A549 (cell line): ENCODE data around the gene PVRIG. TPM values are rescaled to one million over a fixed set of nuclear protein-coding genes. Genes with fewer than 3 reads are reported as not detected.
"Not testable (repeated sequence)": the region's sequence is repeated elsewhere in the genome, so short reads cannot be mapped to it uniquely, and the experiment has no call there.

Source experiments
- ATAC-seq, 2 experiments: fragments of 200-7000 bp in 1 of 2; fragments of >200 bp in 1 of 2; cut with Nextera tagmentation in 1 of 2; cut with Tn5 transposase in 1 of 2; 3 replicates each; pipeline versions ENCODE4 v1.8.0 to v1.9.1; 2018 to 2020; ENCODE audit warnings: mild to moderate bottlenecking in 1 of 2, moderate library complexity in 1 of 2
- CTCF ChIA-PET: fragments of 300-600 bp; sonication (Branson Sonifier 250); formaldehyde crosslinking; extraction: SDS; loops from one replicate; lab custom pipeline; 2021; ENCODE audit warnings: antibody characterized with exemption, inconsistent platforms; lab: Yijun Ruan, JAX
- POLR2A ChIA-PET: fragments of 350-600 bp; formaldehyde crosslinking; extraction: SDS; loops from one replicate; lab custom pipeline; 2021; ENCODE audit warnings: antibody characterized with exemption, inconsistent platforms; lab: Yijun Ruan, JAX
- DNase-seq, 2 experiments: peaks; one replicate each; pipeline versions ENCODE4 v3.0.0 to v3.0.0-alpha.2; 2011 to 2016; ENCODE audit warnings: low read depth in 1 of 2, low spot score in 1 of 2
- FAIRE-seq: peaks from 2 replicates; lab custom pipeline; 2011; peaks lifted over from hg19 to GRCh38; lab: Jason Lieb, UNC
- H3K27ac ChIP-seq, 2 experiments: fragments of >200 bp; sonication (Bioruptor Twin); formaldehyde crosslinking; 3 replicates each; pipeline ENCODE4 v1.5.1; 2016 to 2017
- H3K4me1 ChIP-seq: fragments of >200 bp; sonication (Bioruptor Twin); formaldehyde crosslinking; 3 replicates; pipeline ENCODE4 v1.6.1; 2016
- H3K4me2 ChIP-seq: fragments of >200 bp; sonication (Bioruptor Twin); formaldehyde crosslinking; 3 replicates; pipeline ENCODE4 v1.6.1; 2016
- H3K4me3 ChIP-seq: fragments of >200 bp; sonication (Bioruptor Twin); formaldehyde crosslinking; 3 replicates; pipeline ENCODE4 v1.5.1; 2016
- H3K9me3 ChIP-seq: fragments of >200 bp; sonication (Bioruptor Twin); formaldehyde crosslinking; 3 replicates; pipeline ENCODE4 v1.6.1; 2016
- CEBPB ChIP-seq, 2 experiments: fragments of >200 bp in 1 of 2; sonication (Bioruptor Twin) in 1 of 2; formaldehyde crosslinking in 1 of 2; IDR thresholded peaks; 2 replicates each; pipeline ENCODE4 v1.6.1; 2012 to 2016
- CHD2 ChIP-seq: fragments of 150-350 bp; IDR thresholded peaks from 2 replicates; pipeline ENCODE4 v1.6.1; 2014; ENCODE audit warnings: low read length; ENCODE audit not compliant: partially characterized antibody
- EHMT2 ChIP-seq: fragments of 200-600 bp; sonication (generic); IDR thresholded peaks from 2 replicates; pipeline ENCODE4 v1.6.1; 2016; ENCODE audit warnings: antibody characterized with exemption, low read depth, mild to moderate bottlenecking, moderate library complexity
- EP300 ChIP-seq, 2 experiments: fragments of >200 bp; sonication (Bioruptor Twin); formaldehyde crosslinking; IDR thresholded peaks; 2 replicates in 1 of 2; 3 replicates in 1 of 2; pipeline ENCODE4 v1.6.1; 2016 to 2017
- ESRRA ChIP-seq: fragments of 150-350 bp; IDR thresholded peaks from 2 replicates; pipeline ENCODE4 v1.6.1; 2014; ENCODE audit warnings: mild to moderate bottlenecking, low read length, borderline replicate concordance
- GATA3 ChIP-seq: IDR thresholded peaks from 2 replicates; pipeline ENCODE4 v1.6.1; 2012; ENCODE audit warnings: borderline replicate concordance
- HOXA7 ChIP-seq: fragments of 250-450 bp; sonication (Bioruptor Pico); IDR thresholded peaks from 2 replicates; pipeline ENCODE4 v1.5.0; 2020; ENCODE audit warnings: mild to moderate bottlenecking, moderate library complexity
- HOXB5 ChIP-seq: fragments of 250-450 bp; sonication (Bioruptor Pico); IDR thresholded peaks from 2 replicates; pipeline ENCODE4 v1.5.0; 2020; ENCODE audit warnings: mild to moderate bottlenecking, moderate library complexity
- JUN ChIP-seq, 2 experiments: fragments of >200 bp; sonication (Bioruptor Twin); formaldehyde crosslinking; IDR thresholded peaks; 2 replicates in 1 of 2; 3 replicates in 1 of 2; pipeline ENCODE4 v1.6.1; 2016 to 2017
- KDM1A ChIP-seq: fragments of 200-600 bp; sonication (generic); IDR thresholded peaks from 2 replicates; pipeline ENCODE4 v1.6.1; 2016; ENCODE audit warnings: low read depth, mild to moderate bottlenecking
- NFE2L2 ChIP-seq: fragments of 150-350 bp; conservative IDR thresholded peaks from 2 replicates; pipeline ENCODE4 v1.6.1; 2014; ENCODE audit warnings: low read length
- NPAS2 ChIP-seq: fragments of 250-450 bp; sonication (Bioruptor Pico); IDR thresholded peaks from 2 replicates; pipeline ENCODE4 v1.8.0; 2022; ENCODE audit warnings: mild to moderate bottlenecking, moderate library complexity, borderline replicate concordance
- POLR2AphosphoS2 ChIP-seq: conservative IDR thresholded peaks from 2 replicates; pipeline ENCODE4 v1.6.1; 2012; ENCODE audit warnings: low read length, improper control_type of control experiment, inconsistent platforms
- RCOR1 ChIP-seq: fragments of 150-350 bp; IDR thresholded peaks from 2 replicates; pipeline ENCODE4 v1.6.1; 2014; ENCODE audit warnings: antibody characterized with exemption, low read length, low read depth
- SMC3 ChIP-seq: fragments of >200 bp; sonication (Bioruptor Twin); formaldehyde crosslinking; IDR thresholded peaks from 3 replicates; pipeline ENCODE4 v1.6.1; 2018; ENCODE audit warnings: inconsistent platforms
- SREBF2 ChIP-seq: fragments of 450-650 bp; IDR thresholded peaks from 2 replicates; pipeline ENCODE4 v1.6.1; 2014; ENCODE audit warnings: mild to moderate bottlenecking, moderate library complexity
- ZFP36 ChIP-seq: fragments of 450-650 bp; IDR thresholded peaks from 2 replicates; pipeline ENCODE4 v1.6.1; 2014; ENCODE audit warnings: borderline replicate concordance; ENCODE audit not compliant: partially characterized antibody
- WGBS: methylation state at CpG from one replicate; pipeline ENCODE4 v1.1.6; 2017; ENCODE audit errors: missing lambda C conversion rate; 5-methylcytosine and 5-hydroxymethylcytosine counted together
- polyA plus RNA-seq, 4 experiments: library from polyadenylated mRNA; depleted of rRNA in 3 of 4; stranded (reverse); fragments of >200 nt; fragmentation: RNase III in 1 of 4; extraction: RNeasy Plus Mini Kit Qiagen cat#74134 plus additional on column Dnase treatment in 1 of 4; gene quantifications; 2 replicates in 3 of 4; 3 replicates in 1 of 4; pipeline ENCODE4 v1.2.3, GENCODE V29; 2011 to 2017
- TF ChIP-seq, protein P1 (sequence below): IDR thresholded peaks from 2 replicates; pipeline ENCODE4 v1.6.1; 2012; ENCODE audit warnings: low read depth, borderline replicate concordance
- TF ChIP-seq, protein P2 (sequence below): fragments of >200 bp; sonication (Bioruptor Twin); formaldehyde crosslinking; IDR thresholded peaks from 3 replicates; pipeline ENCODE4 v1.5.1; 2016
- TF ChIP-seq, protein P3 (sequence below): fragments of 250-450 bp; sonication (Bioruptor Pico); IDR thresholded peaks from 2 replicates; pipeline ENCODE4 v1.5.0; 2021; ENCODE audit warnings: mild to moderate bottlenecking, moderate library complexity, borderline replicate concordance

PVRIG gene
- polyA plus RNA-seq, 2 of the 4 experiments (the other 2 are of a cell fraction) = not detected

DNA sequence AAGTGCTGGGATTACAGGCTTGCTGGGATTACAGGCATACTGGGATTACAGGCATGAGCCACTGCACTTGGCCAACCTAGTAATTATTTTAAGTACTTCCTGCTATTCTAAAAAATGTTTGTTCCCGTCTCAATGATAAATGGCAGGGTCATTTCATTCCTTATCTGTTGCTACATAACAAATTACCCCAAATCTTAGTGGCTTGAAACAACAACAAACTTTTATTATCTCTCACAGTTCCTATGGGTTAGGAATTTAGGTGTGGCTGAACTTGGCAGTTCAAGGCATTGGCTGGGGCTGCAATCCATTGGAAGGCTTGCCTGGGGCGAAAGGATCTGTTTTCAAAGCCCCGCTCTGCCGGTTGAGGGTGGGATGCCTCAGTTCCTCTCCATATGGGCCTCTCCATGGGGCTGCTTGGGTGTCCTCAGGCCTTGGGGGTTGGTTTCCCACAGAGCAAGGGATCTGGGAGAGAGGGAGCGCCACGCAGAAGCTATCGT, 45.0 kb downstream of the PVRIG start:
- FAIRE-seq, CTCF ChIA-PET, H3K4me3 ChIP-seq, H3K9me3 ChIP-seq: not testable (repeated sequence)
- DNase-seq (peak in 1 of 2 experiments; percentile 85), ATAC-seq (peak; percentile 16 to 70; a peak in 3 of 6 replicates)
- Histone ChIP-seq H3K4me2 (peak overlapping the region; percentile 59), H3K27ac (peak overlapping the region; percentile 67 to 77), H3K4me1 (peaks cover 56% of the 10 kb centered on the region)
- WGBS = 24% methylated on average over 7 of the region's 7 CpGs
- POLR2A ChIA-PET = interaction anchor here (0.6 kb wide), 1 partner anchor 65 kb away, joined by 4 read pairs; no protein-coding TSS in a partner anchor
- TF ChIP-seq HOXB5 (CRISPR knock-in tag) (peak; percentile 91), JUN (IDR thresholded peaks at IDR 0.05) (peak in 1 of 2 experiments; percentile 19; a peak in 1 of 5 replicates), GATA3 (peak; percentile 65), CEBPB (IDR thresholded peaks at IDR 0.05) (peak in 1 of 2 experiments; percentile 32; a peak in 1 of 4 replicates)

DNA sequence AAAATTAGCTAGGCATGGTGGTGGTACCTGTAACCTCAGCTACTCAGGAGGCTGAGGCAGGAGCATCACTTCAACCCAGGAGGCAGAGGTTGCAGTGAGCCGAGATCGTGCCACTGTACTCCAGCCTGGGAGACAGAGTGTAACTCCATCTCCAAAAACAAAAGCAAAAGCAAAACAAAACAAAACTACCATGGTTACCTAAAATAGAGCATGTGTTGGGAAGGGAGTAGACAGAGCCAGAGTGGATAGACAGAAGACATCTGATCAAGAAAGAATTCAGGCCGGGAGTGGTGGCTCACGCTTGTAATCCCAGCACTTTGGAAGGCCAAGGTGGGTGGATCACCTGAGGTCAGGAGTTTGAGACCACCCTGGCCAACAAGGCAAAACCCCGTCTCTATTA, 46.1 kb downstream of the PVRIG start:
- WGBS = 92% methylated on average over 5 of the region's 5 CpGs
- H3K4me2 ChIP-seq = peak overlapping the region; percentile 11; the same call in 2 of the 3 replicates
- POLR2A ChIA-PET, CTCF ChIA-PET, H3K9me3 ChIP-seq, H3K4me3 ChIP-seq, FAIRE-seq: not testable (repeated sequence)
- peak in 1 of 2 experiments; percentile 41 for DNase-seq
- H3K4me1 ChIP-seq = peaks cover 56% of the 10 kb centered on the region
- ATAC-seq = peak in 1 of 2 experiments; percentile 6; a peak in 1 of 6 replicates
- H3K27ac ChIP-seq = peak overlapping the region; percentile 67 to 77; a peak in 5 of 6 replicates

DNA sequence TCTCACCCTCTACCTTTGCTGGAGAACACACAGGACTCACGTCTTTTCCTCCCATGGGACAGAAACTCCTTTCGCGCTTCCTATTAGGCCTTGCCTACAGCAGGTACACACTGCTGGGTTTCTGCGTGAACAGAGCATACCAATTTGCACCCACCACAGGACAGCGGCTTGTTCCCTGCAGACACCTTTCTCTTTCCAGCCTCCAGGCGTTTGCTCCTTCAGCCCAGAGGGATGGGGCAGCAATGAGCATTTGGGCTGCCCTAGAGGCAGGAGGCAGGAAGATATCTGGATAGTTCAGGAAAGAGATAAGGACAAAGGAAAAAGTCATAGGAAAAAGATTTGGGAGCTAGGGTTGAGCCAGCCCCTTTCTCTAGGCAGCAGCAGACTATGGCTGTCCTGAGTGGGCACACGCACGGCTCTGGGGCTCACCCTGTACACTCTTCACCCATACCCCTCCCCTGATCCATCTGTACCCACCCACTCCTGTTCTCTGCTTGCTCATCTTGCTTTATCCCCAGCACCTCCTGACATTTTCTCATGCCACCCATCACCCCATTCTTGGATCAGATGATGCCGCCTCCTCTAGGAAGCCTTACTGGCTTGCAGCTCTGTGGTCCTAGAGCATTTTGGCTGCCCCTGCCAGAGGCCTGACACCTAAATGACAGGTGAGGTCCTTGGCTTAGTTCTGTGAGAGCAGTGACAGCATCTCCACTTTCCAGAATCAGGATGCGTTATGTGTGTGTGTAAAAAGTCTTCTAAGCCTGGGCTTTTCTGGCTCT, 47.0 kb downstream of the PVRIG start:
- Histone ChIP-seq H3K4me2 (peak overlapping the region; percentile 11; the same call in 2 of the 3 replicates), H3K4me1 (peaks cover 56% of the 10 kb centered on the region), H3K9me3 (no peaks in the 10 kb centered on the region), H3K27ac (peak overlapping the region; percentile 32 to 77; a peak in 5 of 6 replicates)
- FAIRE-seq = no peak
- no peak for ATAC-seq
- 85% methylated on average over 10 of the region's 10 CpGs for WGBS
- DNase-seq = no peak
- no peak for TF ChIP-seq CHD2
- no peak for TF ChIP-seq EP300 (IDR thresholded peaks at IDR 0.05)
- TF ChIP-seq NFE2L2 = no peak
- peak; percentile 89 for TF ChIP-seq ZFP36
- TF ChIP-seq, all 56 proteins: peak for 1
- POLR2A ChIA-PET = no interaction called here
- CTCF ChIA-PET = no interaction called here
- H3K4me3 ChIP-seq = no peak overlapping the region

DNA sequence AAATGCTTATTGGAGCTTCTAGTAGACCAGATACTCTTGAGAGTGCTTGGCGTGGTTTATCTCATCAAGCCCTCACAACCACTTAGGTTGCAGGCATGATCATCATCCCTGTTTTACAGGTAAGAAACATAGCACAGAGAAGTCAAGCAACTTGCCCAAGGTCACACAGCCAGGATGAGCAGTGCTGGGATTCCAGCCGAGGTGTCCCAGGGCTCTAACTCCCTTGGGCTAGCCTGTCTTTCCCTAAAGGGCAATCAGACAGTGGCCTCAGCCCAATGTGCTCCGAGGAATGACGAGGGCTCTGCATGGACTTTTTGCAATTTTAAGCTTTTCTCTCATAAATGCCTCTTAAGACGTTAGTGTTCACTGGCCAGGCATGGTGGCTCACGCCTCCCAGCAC, 47.9 kb downstream of the PVRIG start:
- TF ChIP-seq HOXB5 (CRISPR knock-in tag) (no peak), JUN (IDR thresholded peaks at IDR 0.05) (no peak), ESRRA (no peak), HOXA7 (no peak), SMC3 (no peak), CEBPB (IDR thresholded peaks at IDR 0.05) (no peak), KDM1A (peak; percentile 88), POLR2AphosphoS2 (no peak), NPAS2 (no peak), EHMT2 (no peak), SREBF2 (no peak), ZFP36 (peak; percentile 64), RCOR1 (no peak)
- TF ChIP-seq, protein P1, sequence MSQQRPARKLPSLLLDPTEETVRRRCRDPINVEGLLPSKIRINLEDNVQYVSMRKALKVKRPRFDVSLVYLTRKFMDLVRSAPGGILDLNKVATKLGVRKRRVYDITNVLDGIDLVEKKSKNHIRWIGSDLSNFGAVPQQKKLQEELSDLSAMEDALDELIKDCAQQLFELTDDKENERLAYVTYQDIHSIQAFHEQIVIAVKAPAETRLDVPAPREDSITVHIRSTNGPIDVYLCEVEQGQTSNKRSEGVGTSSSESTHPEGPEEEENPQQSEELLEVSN = no peak
- TF ChIP-seq, protein P2, sequence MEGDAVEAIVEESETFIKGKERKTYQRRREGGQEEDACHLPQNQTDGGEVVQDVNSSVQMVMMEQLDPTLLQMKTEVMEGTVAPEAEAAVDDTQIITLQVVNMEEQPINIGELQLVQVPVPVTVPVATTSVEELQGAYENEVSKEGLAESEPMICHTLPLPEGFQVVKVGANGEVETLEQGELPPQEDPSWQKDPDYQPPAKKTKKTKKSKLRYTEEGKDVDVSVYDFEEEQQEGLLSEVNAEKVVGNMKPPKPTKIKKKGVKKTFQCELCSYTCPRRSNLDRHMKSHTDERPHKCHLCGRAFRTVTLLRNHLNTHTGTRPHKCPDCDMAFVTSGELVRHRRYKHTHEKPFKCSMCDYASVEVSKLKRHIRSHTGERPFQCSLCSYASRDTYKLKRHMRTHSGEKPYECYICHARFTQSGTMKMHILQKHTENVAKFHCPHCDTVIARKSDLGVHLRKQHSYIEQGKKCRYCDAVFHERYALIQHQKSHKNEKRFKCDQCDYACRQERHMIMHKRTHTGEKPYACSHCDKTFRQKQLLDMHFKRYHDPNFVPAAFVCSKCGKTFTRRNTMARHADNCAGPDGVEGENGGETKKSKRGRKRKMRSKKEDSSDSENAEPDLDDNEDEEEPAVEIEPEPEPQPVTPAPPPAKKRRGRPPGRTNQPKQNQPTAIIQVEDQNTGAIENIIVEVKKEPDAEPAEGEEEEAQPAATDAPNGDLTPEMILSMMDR = no peak
- TF ChIP-seq, protein P3, sequence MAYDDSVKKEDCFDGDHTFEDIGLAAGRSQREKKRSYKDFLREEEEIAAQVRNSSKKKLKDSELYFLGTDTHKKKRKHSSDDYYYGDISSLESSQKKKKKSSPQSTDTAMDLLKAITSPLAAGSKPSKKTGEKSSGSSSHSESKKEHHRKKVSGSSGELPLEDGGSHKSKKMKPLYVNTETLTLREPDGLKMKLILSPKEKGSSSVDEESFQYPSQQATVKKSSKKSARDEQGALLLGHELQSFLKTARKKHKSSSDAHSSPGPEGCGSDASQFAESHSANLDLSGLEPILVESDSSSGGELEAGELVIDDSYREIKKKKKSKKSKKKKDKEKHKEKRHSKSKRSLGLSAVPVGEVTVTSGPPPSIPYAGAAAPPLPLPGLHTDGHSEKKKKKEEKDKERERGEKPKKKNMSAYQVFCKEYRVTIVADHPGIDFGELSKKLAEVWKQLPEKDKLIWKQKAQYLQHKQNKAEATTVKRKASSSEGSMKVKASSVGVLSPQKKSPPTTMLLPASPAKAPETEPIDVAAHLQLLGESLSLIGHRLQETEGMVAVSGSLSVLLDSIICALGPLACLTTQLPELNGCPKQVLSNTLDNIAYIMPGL (CRISPR knock-in tag) = no peak
- TF ChIP-seq, all 56 proteins: peak for 2
- peak overlapping the region in 1 of 2 experiments; percentile 77; a peak in 3 of 6 replicates for H3K27ac ChIP-seq
- CTCF ChIA-PET = no interaction called here
- DNase-seq (no peak), FAIRE-seq (no peak), ATAC-seq (no peak)
- 92% methylated on average over 6 of the region's 6 CpGs for WGBS
- POLR2A ChIA-PET = no interaction called here
- no peak overlapping the region for H3K4me2 ChIP-seq
- H3K4me3 ChIP-seq = no peak overlapping the region
- H3K4me1 ChIP-seq = peaks cover 58% of the 10 kb centered on the region
- H3K9me3 ChIP-seq = no peaks in the 10 kb centered on the region

DNA sequence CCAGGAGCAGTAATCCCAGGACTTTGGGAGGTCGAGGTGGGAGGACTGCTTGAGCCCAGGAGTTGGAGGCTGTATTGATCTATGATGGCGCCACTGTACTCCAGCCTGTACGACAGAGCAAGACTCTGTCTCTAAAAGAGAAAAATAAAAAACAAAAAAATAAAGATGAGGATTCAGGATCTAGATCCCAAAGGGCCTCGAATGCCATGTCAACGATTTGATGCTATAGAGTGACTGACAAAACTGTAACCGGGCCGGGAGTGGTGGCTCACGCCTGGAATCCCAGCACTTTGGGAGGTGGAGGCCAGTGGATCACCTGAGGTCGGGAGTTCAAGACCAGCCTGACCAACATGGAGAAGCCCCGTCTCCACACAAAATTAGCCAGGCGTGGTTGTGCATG, 49.1 kb downstream of the PVRIG start:
- H3K4me2 ChIP-seq = peak overlapping the region; percentile 99
- DNase-seq, ATAC-seq, CTCF ChIA-PET, POLR2A ChIA-PET, FAIRE-seq, H3K4me3 ChIP-seq, H3K9me3 ChIP-seq: not testable (repeated sequence)
- H3K27ac ChIP-seq = peak overlapping the region; percentile 87 to 91
- WGBS = 79% methylated on average over 9 of the region's 11 CpGs
- H3K4me1 ChIP-seq = peaks cover 60% of the 10 kb centered on the region
